ENCODE data around the gene CERS6. TPM values are rescaled to one million over a fixed set of nuclear protein-coding genes. Genes with fewer than 3 reads are reported as not detected.

CERS6 gene
- total RNA-seq, 1 donor from 2014 or later: 27.7 TPM

GRCh38 chr2:168819050-168819715 is 363.1 kb downstream of the CERS6 start:
- no peaks in the 10 kb centered on the region for H3K36me3 ChIP-seq
- H3K4me3 ChIP-seq: peak overlapping the region; percentile 1 to 15
- no peak for TF ChIP-seq POLR2A (IDR thresholded peaks at IDR 0.05)
- no peak for TF ChIP-seq POLR2AphosphoS5 (IDR thresholded peaks at IDR 0.05; ENCODE audit: insufficient read depth in 1 of 2, low read depth in 1 of 2)
- TF ChIP-seq, protein P1, sequence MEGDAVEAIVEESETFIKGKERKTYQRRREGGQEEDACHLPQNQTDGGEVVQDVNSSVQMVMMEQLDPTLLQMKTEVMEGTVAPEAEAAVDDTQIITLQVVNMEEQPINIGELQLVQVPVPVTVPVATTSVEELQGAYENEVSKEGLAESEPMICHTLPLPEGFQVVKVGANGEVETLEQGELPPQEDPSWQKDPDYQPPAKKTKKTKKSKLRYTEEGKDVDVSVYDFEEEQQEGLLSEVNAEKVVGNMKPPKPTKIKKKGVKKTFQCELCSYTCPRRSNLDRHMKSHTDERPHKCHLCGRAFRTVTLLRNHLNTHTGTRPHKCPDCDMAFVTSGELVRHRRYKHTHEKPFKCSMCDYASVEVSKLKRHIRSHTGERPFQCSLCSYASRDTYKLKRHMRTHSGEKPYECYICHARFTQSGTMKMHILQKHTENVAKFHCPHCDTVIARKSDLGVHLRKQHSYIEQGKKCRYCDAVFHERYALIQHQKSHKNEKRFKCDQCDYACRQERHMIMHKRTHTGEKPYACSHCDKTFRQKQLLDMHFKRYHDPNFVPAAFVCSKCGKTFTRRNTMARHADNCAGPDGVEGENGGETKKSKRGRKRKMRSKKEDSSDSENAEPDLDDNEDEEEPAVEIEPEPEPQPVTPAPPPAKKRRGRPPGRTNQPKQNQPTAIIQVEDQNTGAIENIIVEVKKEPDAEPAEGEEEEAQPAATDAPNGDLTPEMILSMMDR (IDR thresholded peaks at IDR 0.05): no peak
- H3K27ac ChIP-seq: no peak overlapping the region
- H3K9me3 ChIP-seq: no peaks in the 10 kb centered on the region
- H3K27me3 ChIP-seq: no peaks in the 10 kb centered on the region
- intact Hi-C loops (cut with DNase I): no loop called here
- no peak for DNase-seq (ENCODE audit: extremely low spot score in 2 of 2)
- no peaks in the 10 kb centered on the region for H3K4me1 ChIP-seq

DNA sequence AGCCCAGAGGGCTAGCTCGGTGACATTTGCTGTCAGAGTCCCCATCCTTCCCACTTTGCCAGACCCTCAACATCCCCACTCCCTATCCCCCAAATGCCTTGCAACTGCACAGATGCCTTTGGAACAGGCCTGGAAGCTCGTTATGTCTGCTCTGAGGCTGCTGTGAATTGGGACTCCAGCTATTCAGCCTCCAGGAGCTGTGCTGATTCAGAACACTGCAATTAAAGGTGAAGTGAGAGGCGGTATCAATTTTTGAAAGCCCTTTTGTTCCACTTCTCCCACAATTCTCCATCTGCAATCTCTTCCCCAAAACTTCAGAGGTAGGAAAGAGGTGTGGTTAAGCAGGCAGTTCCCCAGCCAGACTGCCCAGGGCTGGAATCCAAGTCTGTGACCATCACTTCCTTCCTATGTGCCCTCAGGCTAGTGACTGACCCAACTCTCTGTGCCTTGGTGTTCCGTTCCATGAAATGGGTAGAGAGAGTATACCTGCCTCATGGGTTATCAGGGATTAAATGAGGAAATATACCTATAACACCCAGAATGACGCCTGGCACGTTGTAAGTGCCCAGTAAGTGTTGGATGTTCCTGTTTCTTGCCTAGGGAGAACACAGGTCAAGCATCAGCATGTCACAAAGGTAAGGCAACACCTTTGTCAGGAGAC is 363.9 kb downstream of the CERS6 start:
- no peak overlapping the region for H3K4me3 ChIP-seq
- no peaks in the 10 kb centered on the region for H3K4me1 ChIP-seq
- H3K27me3 ChIP-seq: no peaks in the 10 kb centered on the region
- DNase-seq (ENCODE audit: extremely low spot score in 2 of 2): no peak
- H3K27ac ChIP-seq: no peak overlapping the region
- intact Hi-C loops (cut with DNase I): no loop called here
- H3K9me3 ChIP-seq: no peaks in the 10 kb centered on the region
- TF ChIP-seq, protein P1 (IDR thresholded peaks at IDR 0.05): no peak
- TF ChIP-seq POLR2AphosphoS5 (IDR thresholded peaks at IDR 0.05; ENCODE audit: insufficient read depth in 1 of 2, low read depth in 1 of 2) (no peak), POLR2A (IDR thresholded peaks at IDR 0.05) (no peak)
- H3K36me3 ChIP-seq: no peaks in the 10 kb centered on the region

DNA sequence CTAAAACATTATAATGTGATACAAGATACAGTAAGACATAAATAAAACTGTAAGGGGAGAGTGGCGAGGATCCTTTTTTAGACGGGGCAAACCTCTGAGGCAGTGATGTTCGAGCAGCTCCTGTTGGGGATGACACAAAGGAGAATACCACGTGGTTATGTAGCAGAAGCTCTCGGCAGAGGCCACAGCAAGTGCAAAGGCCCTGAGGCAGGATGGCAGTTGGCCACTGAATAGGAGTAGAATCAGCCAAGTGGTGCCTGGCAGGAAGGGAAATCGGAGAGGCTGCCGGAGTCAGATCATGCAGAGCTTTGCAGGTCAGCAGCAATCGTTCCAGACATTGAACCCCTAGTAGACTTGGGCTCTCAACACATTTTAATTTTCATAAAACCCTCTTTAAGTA is 365.5 kb downstream of the CERS6 start:
- Histone ChIP-seq H3K9me3 (no peaks in the 10 kb centered on the region), H3K27ac (no peak overlapping the region), H3K4me3 (no peak overlapping the region), H3K36me3 (no peaks in the 10 kb centered on the region), H3K4me1 (no peaks in the 10 kb centered on the region), H3K27me3 (no peaks in the 10 kb centered on the region)
- DNase-seq (ENCODE audit: extremely low spot score in 2 of 2): no peak
- TF ChIP-seq, protein P1 (IDR thresholded peaks at IDR 0.05): no peak
- no peak for TF ChIP-seq POLR2A (IDR thresholded peaks at IDR 0.05)
- no peak for TF ChIP-seq POLR2AphosphoS5 (IDR thresholded peaks at IDR 0.05; ENCODE audit: insufficient read depth in 1 of 2, low read depth in 1 of 2)
- intact Hi-C loops (cut with DNase I): no loop called here

DNA sequence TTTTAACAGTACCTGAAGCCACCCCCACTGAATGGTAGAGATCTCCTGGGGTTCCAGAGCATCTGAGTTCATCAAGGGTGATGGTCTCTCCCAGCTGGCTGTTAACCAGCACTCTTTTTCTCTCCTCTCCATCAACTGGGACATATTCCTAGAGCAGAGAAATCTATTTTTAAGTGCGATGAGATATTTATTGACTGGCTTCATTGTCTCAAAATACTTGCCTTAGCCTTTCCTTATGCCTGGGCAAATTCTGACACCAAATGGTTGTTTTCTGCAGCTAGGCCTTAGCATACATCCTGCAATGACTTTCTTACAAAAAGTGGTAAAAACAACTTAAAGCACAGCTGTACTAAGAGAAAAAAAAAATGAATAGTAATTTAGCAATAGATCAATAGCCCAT is 365.9 kb downstream of the CERS6 start:
- intact Hi-C loops (cut with DNase I): no loop called here
- no peaks in the 10 kb centered on the region for H3K36me3 ChIP-seq
- TF ChIP-seq POLR2AphosphoS5 (IDR thresholded peaks at IDR 0.05; ENCODE audit: insufficient read depth in 1 of 2, low read depth in 1 of 2) (no peak), POLR2A (IDR thresholded peaks at IDR 0.05) (no peak)
- TF ChIP-seq, protein P1 (IDR thresholded peaks at IDR 0.05): no peak

More for the DNA sequence above, 365.9 kb downstream of the CERS6 start:
- Histone ChIP-seq H3K27me3 (no peaks in the 10 kb centered on the region), H3K4me3 (no peak overlapping the region), H3K27ac (no peak overlapping the region), H3K9me3 (no peaks in the 10 kb centered on the region), H3K4me1 (no peaks in the 10 kb centered on the region)
- DNase-seq (ENCODE audit: extremely low spot score in 2 of 2): no peak

Small RNA genes lying within 50 kb of the gene (microRNA-seq; reads per million reads assigned to microRNA genes)
- gene MIR4774 (ENCODE audit: borderline number of aligned reads, borderline replicate concordance): not detected

Small RNA genes lying within 50 kb of the gene (small RNA-seq; reads per million reads assigned to genes)
- not detected for gene MIR4774
- not detected for gene RN7SL813P
- gene RNU6-766P: not detected

Other genes starting within 250 kb of the CERS6 start
- gene STK39, start 208.7 kb upstream of the CERS6 start, total RNA-seq: 15.5 TPM